ENCODE results near the gene SELENOW.
"Not testable (repeated sequence)": the region's sequence is repeated elsewhere in the genome, so short reads cannot be mapped to it uniquely, and the experiment has no call there.

Gene SELENOW

GRCh38 chr19:47756953-47757608, 21.4 kb upstream of the SELENOW start:
- no peak for DNase-seq

- no peak for DNase-seq
Observed at GRCh38 chr19:47757617-47758442, 20.7 kb upstream of the SELENOW start.

DNA sequence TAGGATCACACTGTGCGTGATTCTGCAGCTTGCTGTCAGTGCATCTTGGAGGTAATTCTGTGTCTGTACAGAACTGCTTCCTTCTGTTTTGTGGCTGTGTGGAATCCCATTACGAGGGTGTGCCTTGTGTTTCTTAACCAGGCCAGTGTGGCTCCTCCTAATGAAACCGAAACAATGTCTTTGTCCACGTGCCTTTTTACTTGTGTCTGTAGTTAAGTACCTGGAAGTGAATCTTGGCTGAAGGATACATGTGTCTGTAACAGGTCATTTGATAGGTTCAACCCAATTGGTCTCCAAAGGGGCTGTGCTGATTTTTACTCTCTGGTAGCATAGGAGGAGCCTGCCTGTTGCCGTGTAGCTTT, 20.1 kb upstream of the SELENOW start:
- DNase-seq = no peak

- DNase-seq = no peak
Observed at GRCh38 chr19:47760632-47760999, 17.9 kb upstream of the SELENOW start.

DNA sequence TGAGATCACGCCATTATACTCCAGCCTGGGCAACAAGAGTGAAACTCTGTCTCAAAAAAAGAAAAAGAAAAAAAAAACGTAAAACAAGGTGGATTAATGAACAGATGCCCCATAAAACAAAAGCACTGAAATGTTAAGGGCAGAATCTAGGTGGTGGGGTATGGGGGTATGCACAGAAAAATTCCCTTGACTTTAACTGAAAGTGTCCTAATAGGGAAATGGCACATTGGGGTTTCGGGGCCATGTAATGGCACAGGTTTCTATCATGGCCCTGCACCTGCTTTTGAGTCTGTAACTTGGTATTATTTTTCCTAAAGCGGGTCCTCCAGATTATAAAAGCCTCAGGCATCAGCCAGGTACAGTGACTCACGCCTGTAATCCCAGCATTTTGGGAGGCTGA, 16.9 kb upstream of the SELENOW start:
- no peak for DNase-seq

DNA sequence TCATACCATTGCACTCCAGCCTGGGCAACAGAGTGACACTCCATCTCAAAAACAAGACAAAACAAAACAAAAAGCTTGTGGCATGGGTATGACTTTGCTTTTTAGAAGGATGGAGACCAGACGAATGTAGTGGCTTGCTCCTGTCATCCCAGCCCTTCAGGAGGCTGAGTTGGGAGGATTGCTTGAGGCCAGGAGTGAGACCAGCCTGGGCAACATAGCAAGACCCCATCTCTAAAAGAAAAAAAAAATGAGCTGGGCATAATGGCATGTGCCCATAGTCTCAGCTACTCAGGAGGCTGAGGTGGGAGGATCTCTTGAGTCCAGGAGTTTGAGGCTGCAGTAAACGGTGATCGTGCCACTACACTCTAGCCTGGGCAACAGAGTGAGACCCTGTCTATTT, 16.4 kb upstream of the SELENOW start:
- no peak for DNase-seq

- DNase-seq = no peak
Observed at GRCh38 chr19:47762615-47763308, 15.7 kb upstream of the SELENOW start.

GRCh38 chr19:47764705-47765104, 13.8 kb upstream of the SELENOW start:
- not testable (repeated sequence) for DNase-seq

GRCh38 chr19:47765523-47766358, 12.8 kb upstream of the SELENOW start:
- DNase-seq = peak; percentile 33

DNA sequence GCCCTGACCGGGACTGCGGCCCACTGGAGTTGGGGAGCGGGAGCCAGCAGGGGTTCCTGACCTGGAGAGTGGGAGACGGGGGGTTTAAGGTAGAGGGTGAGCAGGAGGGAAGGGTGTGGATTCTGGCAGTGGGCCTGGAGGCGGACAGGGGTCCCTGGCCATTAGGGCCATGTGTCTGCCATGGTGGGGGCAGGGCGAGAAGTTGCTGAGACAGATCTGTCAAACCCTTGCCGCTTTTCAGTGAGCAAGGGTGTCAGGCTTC, 12.2 kb upstream of the SELENOW start:
- DNase-seq = no peak

GRCh38 chr19:47766670-47767069, 11.8 kb upstream of the SELENOW start:
- DNase-seq = no peak

- no peak for DNase-seq
Observed at GRCh38 chr19:47767349-47767748, 11.2 kb upstream of the SELENOW start.

- no peak for DNase-seq
Observed at GRCh38 chr19:47768604-47769003, 9.9 kb upstream of the SELENOW start.

DNA sequence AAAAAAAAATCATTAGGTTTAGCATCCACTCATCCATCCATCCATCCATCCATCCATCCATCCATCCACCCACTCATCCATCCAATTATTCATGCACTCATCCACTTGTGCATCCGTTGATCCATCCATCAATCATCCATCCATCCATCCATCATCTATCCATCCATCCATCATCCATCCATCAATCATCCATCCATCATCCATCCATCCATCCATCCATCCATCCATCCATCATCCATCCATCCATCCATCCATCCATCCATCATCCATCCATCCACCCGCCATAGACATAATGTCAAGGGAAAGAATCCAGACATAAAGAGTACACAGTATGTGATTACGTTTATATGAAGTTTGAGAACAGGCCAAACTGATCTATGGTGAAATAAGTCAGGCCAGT, 9.0 kb upstream of the SELENOW start:
- no peak for DNase-seq

GRCh38 chr19:47771291-47771690, 7.2 kb upstream of the SELENOW start:
- DNase-seq = not testable (repeated sequence)

DNA sequence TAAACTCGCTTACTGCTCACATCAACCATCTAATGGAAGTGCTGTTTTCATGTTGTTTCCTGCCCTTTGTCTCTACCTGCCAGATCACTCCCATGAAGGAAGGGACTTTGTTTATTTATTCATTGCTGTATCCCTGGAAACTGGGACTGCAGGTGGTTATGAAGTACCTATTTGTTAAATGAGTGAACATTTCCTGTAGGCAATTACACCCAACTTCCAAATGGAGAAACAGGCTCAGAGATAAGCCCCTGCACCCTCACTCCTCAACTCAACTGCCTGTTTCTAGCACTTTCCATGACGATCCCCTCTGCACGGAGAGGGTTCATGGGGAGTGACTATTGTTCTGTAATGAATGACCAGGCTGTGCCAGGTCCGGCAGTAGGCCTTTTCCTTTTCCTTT, 1.9 kb upstream of the SELENOW start:
- peak; percentile 98 for DNase-seq

GRCh38 chr19:47777245-47778048, 1.1 kb upstream of the SELENOW start:
- peak; percentile 55 for DNase-seq

GRCh38 chr19:47778954-47779351, 450 bp downstream of the SELENOW start:
- no peak for DNase-seq

- DNase-seq = no peak
Observed at GRCh38 chr19:47779524-47780214, 1.2 kb downstream of the SELENOW start.

GRCh38 chr19:47780215-47780551, 1.7 kb downstream of the SELENOW start:
- DNase-seq = no peak

DNA sequence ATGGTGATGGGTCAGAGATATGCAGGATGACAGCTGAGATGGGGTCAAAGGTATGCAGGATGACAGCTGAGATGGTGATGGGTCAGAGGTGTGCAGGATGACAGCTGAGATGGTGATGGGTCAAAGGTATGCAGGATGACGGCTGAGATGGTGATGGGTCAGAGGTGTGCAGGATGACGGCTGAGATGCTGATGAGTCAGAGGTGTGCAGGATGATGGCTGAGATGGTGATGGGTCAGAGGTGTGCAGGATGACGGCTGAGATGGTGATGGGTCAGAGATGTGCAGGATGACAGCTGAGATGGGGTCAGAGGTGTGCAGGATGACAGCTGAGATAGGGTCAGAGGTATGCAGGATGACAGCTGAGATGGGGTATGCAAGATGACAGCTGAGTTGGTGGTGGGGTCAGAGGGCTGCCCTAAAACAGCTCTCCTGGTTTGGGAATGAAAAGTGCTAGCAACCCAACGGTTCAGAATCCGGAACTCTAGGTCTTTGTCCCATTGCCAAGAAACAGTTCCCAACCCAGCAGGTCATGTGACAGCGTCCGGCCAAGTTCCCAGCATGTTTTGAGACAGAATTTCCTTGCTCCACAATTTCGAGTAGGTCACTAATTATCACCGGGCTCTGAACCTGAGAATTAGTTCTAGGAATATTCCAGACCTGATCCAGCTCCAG, 3.2 kb downstream of the SELENOW start:
- DNase-seq = no peak
